T-helper 17 cell (primary cell): Measurements from ENCODE around the gene KIZ. TPM values are rescaled to one million over a fixed set of nuclear protein-coding genes. Genes with fewer than 3 reads are reported as not detected.

ENCODE experiments used
- ATAC-seq: fragments of 150-1000 bp; cut with Tn5 transposase; 2 replicates; pipeline ENCODE4 v1.10.0; 2021; ENCODE audit warnings: mild to moderate bottlenecking, moderate library complexity
- DNase-seq, 3 donors: peaks; one replicate each; pipeline versions ENCODE4 v3.0.0 to v3.0.0-alpha.2; 2020 to 2021
- H3K9me3 ChIP-seq: one replicate; pipeline ENCODE4 v1.7.0; 2013; ENCODE audit warnings: low read length, mild to moderate bottlenecking; ENCODE audit not compliant: control insufficient read depth, poor library complexity, severe bottlenecking
- H3K27ac Mint-ChIP-seq: one replicate; pipeline ENCODE4 v1.8.0; 2022; ENCODE audit warnings: mild to moderate bottlenecking, moderate library complexity, mixed read lengths
- H3K27me3 Mint-ChIP-seq: one replicate; pipeline ENCODE4 v1.8.0; 2022; ENCODE audit warnings: mixed read lengths
- H3K36me3 Mint-ChIP-seq: one replicate; pipeline ENCODE4 v1.8.0; 2022; ENCODE audit warnings: low read depth, mixed read lengths
- H3K4me1 Mint-ChIP-seq: one replicate; pipeline ENCODE4 v1.8.0; 2022; ENCODE audit warnings: mild to moderate bottlenecking, mixed read lengths
- H3K4me3 Mint-ChIP-seq: one replicate; pipeline ENCODE4 v1.8.0; 2022; ENCODE audit warnings: mild to moderate bottlenecking, moderate library complexity, mixed read lengths
- total RNA-seq, 4 donors: library from RNA in 2 of 4; stranded (reverse) in 2 of 4; gene quantifications; one replicate each; pipeline ENCODE4 v1.2.3 and lab custom pipeline; 2022 to 2026

KIZ gene
- total RNA-seq, 2 donors from 2014 or later, result 23.0 to 26.9 TPM

DNA sequence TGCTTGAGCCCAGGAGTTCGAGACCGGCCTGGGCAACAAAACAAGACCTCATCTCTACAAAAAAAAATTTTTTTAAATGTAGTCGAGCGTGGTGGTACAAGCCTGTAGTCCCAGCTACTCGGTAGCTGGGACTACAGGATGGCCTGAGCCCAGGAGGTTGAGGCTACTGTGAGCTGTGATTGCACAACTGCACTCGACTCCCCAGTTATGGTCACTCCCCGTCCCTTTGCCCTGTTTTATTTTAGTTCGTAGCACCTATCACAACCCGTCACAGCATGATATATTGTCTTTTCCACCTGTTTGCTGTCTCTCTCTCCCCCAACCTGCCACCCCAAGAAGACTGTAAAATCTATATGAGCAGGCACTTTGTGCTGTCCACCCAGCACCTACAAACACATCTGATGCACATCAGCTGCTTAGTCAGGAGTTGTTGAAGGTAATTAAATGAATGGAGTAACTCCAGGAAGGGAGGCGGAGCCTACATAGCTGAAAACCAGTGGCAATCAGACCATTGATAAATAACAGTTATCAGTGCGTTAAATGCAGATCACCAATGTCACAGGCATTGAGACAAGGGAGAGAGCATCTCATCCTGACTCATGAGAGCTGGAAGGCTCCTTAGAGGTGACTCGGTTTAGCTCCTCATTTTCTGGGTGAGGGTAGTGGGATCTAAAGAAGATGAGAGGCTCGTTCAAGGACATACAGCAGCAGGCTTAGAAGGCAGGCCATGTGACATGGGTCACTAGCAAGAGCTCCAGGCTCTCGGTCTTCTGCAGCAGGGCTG is 162.9 kb downstream of the KIZ start:
- no peak overlapping the region for H3K4me3 Mint-ChIP-seq
- H3K27ac Mint-ChIP-seq, result no peak overlapping the region
- no peaks in the 10 kb centered on the region for H3K36me3 Mint-ChIP-seq

DNA sequence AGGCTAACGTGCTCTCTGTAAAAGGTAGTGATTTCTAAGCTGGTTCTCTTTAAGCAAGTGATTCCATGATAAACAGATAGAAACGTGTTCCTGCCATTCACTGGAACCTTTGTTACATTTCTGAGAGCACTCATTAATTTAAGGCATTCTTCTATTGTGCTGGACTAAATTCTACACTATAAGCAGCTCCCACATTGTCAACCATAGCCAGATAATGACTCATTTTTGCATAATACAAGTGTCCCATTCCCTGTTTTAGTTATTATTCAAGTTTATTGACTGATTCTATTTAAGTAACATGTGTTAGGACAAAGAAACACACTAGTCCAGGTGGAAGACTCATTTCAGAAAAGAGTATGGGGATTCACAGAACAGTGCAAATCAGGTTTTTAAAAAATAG is 163.8 kb downstream of the KIZ start:
- H3K27ac Mint-ChIP-seq, result no peak overlapping the region
- DNase-seq (no peak), ATAC-seq (no peak)
- H3K27me3 Mint-ChIP-seq, result peaks cover 48% of the 10 kb centered on the region
- no peak overlapping the region for H3K4me3 Mint-ChIP-seq
- no peaks in the 10 kb centered on the region for H3K4me1 Mint-ChIP-seq
- H3K9me3 ChIP-seq, result no peaks in the 10 kb centered on the region
- H3K36me3 Mint-ChIP-seq, result no peaks in the 10 kb centered on the region

More for the DNA sequence above, 162.9 kb downstream of the KIZ start:
- no peaks in the 10 kb centered on the region for H3K9me3 ChIP-seq
- Mint-ChIP-seq H3K4me1 (no peaks in the 10 kb centered on the region), H3K27me3 (peaks cover 43% of the 10 kb centered on the region)
- ATAC-seq (no peak), DNase-seq (no peak)

- Mint-ChIP-seq H3K27me3 (peaks cover 44% of the 10 kb centered on the region), H3K36me3 (no peaks in the 10 kb centered on the region), H3K27ac (no peak overlapping the region), H3K4me3 (no peak overlapping the region), H3K4me1 (no peaks in the 10 kb centered on the region)
- no peak for ATAC-seq
- DNase-seq, result no peak
- H3K9me3 ChIP-seq, result no peaks in the 10 kb centered on the region
These were observed 165.1 kb downstream of the KIZ start for GRCh38 chr20:21291026-21291425.

GRCh38 chr20:21294755-21295154 is 168.9 kb downstream of the KIZ start:
- H3K36me3 Mint-ChIP-seq, result peaks cover 3% of the 10 kb centered on the region
- peaks cover 53% of the 10 kb centered on the region for H3K27me3 Mint-ChIP-seq
- no peak for DNase-seq
- no peaks in the 10 kb centered on the region for H3K9me3 ChIP-seq
- no peak overlapping the region for H3K4me3 Mint-ChIP-seq
- ATAC-seq, result no peak
- H3K4me1 Mint-ChIP-seq, result peaks cover 3% of the 10 kb centered on the region
- no peak overlapping the region for H3K27ac Mint-ChIP-seq

Other genes starting within 250 kb of the KIZ start
- not detected for gene LINC00237, start 19.7 kb upstream of the KIZ start, total RNA-seq
- 10 to 100 TPM; 53.7 to 59.2 TPM for gene XRN2, start 177.2 kb downstream of the KIZ start, total RNA-seq